Mononuclear cell (primary cell): Measurements from ENCODE around the gene BANK1. TPM values are rescaled to one million over a fixed set of nuclear protein-coding genes. Genes with fewer than 3 reads are reported as not detected.

Source experiments
- H3K27me3 ChIP-seq: 2 replicates; pipeline ENCODE4 v1.6.0; 2011; ENCODE audit warnings: low read length, control low read depth; ENCODE audit not compliant: insufficient read depth
- H3K4me1 ChIP-seq: 2 replicates; pipeline ENCODE4 v1.5.1; 2011; ENCODE audit warnings: mild to moderate bottlenecking, low read length, control low read depth; ENCODE audit not compliant: insufficient read depth
- H3K4me3 ChIP-seq: 2 replicates; pipeline ENCODE4 v1.5.1; 2011; ENCODE audit warnings: mild to moderate bottlenecking, low read length, moderate library complexity
- H3K9me3 ChIP-seq: 2 replicates; pipeline ENCODE4 v1.5.1; 2011; ENCODE audit warnings: low read depth, mild to moderate bottlenecking, control low read depth, low read length
- total RNA-seq: library from RNA; depleted of rRNA; stranded (reverse); fragments of >200 nt; gene quantifications from one replicate; pipeline ENCODE4 v1.2.3, GENCODE V29; 2012

Gene BANK1
- total RNA-seq, 1 donor = 31.7 TPM

- no peaks in the 10 kb centered on the region for H3K27me3 ChIP-seq
- no peak overlapping the region for H3K4me3 ChIP-seq
- peaks cover 32% of the 10 kb centered on the region for H3K9me3 ChIP-seq
- H3K4me1 ChIP-seq = no peaks in the 10 kb centered on the region
Measured at GRCh38 chr4:102104278-102104677, 313.7 kb downstream of the BANK1 start.

DNA sequence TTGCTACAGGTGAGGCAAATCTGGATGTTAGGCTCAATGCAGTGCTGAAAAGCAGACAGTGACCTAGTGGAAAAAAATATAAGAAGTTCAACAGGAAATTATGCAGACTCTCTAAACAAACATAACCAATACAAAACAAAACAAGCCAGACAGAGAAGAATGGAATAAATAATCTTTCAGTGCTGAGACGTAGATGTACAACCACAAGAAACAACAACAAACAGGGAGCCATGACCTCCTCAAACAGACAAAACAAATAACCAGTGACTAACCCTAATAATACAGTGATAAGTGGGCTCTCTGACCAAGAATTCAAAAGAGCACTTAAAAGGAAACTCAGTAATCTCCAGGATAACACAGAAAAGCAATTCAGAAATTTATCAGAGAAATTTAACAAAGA, 315.5 kb downstream of the BANK1 start:
- Histone ChIP-seq H3K9me3 (peaks cover 35% of the 10 kb centered on the region), H3K27me3 (no peaks in the 10 kb centered on the region), H3K4me1 (no peaks in the 10 kb centered on the region), H3K4me3 (no peak overlapping the region)

GRCh38 chr4:102114118-102114630, 323.6 kb downstream of the BANK1 start:
- H3K4me1 ChIP-seq = no peaks in the 10 kb centered on the region
- peaks cover 4% of the 10 kb centered on the region for H3K9me3 ChIP-seq
- no peaks in the 10 kb centered on the region for H3K27me3 ChIP-seq
- no peak overlapping the region for H3K4me3 ChIP-seq

- no peaks in the 10 kb centered on the region for H3K27me3 ChIP-seq
- no peaks in the 10 kb centered on the region for H3K4me1 ChIP-seq
- no peaks in the 10 kb centered on the region for H3K9me3 ChIP-seq
- H3K4me3 ChIP-seq = no peak overlapping the region
Measured at GRCh38 chr4:102116121-102116520, 325.6 kb downstream of the BANK1 start.

DNA sequence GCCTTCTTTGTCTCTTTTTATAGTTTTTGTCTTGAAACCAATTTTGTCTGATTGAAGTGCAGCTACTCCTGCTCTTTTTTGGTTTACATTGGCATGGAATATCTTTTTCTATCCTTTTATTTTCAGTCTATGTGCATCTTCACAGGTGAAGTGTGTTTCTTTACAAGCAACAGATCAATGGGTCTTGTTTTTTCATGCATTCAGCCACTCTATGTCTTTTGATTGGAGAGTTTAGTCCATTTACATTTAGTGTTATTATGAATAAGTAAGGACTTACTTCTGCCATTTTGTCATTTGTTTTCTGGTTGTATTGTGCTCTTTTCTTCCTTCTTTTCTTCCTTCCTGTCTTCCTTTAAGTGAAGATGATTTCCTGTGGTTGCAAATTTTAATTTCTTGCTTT, 330.3 kb downstream of the BANK1 start:
- Histone ChIP-seq H3K4me1 (no peaks in the 10 kb centered on the region), H3K27me3 (no peaks in the 10 kb centered on the region), H3K4me3 (no peak overlapping the region), H3K9me3 (no peaks in the 10 kb centered on the region)
